ENCODE data around the gene GDPGP1.
A peak's percentile ranks its signal among the peaks of the same experiment; 100 is the strongest.
"Not testable (repeated sequence)": the region's sequence is repeated elsewhere in the genome, so short reads cannot be mapped to it uniquely, and the experiment has no call there.

GDPGP1 gene

DNA sequence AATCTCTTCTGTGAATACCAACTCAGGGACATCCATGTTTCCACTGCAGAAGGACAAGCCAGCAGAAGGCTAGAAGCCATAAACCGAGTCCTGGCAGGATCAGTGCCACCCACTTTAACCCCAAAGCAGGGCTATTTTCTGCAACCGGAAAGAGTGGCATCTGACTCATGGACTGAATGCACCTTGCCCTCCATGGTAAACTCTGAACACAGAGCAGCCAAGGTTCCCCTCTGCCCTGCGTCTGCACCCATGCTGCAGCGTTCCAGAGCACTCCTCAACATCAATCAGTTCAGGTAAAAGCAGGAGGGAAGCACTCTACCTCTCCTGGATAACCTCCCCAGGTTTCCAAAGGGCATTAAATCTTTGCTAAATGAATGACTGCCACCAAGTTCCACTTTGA, 30.7 kb downstream of the GDPGP1 start:
- peak; percentile 11 for DNase-seq

DNA sequence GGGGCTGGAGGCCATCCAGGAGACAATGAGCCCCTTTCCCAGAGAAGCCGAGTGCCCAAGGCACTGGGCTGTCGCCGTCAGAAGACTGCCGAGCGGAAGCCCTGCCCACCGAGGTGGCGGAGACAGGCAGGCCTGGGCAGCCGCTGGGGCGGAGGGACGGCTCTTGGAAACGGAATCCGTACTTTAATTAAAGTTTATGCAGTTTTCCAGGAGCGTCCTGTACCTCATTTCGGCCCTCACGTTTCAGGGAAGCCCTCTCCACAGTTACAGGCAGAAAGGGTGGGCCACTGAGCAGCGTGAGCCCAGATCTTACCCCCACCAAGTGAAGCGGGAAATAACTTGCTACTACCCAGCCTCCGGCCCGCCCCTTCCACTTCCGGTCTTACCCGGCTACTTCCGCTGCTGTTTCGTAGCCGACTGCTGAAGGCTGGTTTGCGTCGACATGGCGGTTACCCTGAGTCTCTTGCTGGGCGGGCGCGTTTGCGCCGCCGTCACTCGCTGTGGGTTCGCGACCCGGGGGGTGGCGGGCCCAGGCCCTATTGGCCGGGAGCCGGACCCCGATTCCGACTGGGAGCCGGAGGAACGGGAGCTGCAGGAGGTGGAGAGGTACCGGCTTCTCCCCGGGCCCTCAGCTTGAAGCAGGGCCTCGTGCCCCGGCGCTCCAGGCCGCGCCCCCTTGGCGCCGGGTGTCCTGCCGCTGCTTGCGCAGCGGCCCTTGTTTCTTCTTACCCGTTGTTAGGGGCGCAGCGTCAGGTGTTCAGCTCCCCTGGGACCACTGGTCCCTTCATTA, 31.5 kb downstream of the GDPGP1 start, which contains the start of gene NGRN:
Gene NGRN (plus strand): TSS at position 402 of the 790 bp plus-strand sequence. CDS start 41 bp downstream, at position 443.
- DNase-seq = peak; percentile 91

DNA sequence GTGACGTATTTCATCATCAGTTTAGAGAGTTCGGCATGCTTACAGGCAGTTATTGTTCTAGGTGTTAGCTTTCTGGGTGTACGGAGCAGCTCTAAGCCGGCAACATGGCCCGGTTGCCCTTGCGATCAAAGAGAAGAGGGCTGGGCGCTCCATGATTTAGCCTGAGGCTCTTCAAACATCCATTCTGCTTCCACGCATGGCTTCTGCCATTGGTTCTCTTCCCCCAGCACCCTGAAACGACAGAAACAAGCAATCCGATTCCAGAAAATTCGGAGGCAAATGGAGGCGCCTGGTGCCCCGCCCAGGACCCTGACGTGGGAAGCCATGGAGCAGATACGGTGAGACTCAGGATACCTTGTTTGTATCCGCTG, 32.0 kb downstream of the GDPGP1 start:
- DNase-seq = peak; percentile 17

GRCh38 chr15:90266485-90266884, 32.5 kb downstream of the GDPGP1 start:
- DNase-seq = no peak

- DNase-seq = no peak
These were observed 34.4 kb downstream of the GDPGP1 start for GRCh38 chr15:90268415-90268814.

DNA sequence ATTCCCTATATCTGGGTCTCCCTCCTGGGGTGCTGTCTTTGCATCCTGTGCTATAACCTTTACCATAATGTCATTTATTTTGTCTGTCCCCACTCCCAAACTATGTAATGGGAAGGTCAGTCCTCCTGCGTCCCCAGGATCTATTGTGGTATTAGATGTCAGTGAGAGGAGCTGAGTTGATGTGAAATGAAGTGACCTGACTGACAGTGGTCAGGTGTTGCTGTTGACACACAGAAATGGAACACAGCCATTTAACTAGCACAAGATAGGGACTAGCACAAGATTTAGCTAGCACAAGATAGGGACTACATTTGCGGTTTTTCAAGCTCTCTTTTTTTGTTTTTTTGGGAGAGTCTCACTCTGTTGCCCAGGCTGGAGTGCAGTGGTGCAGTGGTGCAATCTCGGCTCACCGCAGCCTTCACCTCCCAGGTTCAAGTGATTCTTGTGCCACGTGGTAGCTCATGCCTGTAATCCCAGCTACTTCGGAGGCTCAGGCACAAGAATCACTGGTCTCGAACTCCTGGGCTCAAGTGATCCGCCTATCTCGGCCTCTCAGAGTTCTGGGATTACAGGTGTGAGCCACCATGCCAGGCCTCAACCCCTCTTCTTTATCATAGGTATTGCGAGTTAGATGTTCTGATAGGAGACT, 36.6 kb downstream of the GDPGP1 start:
- DNase-seq = no peak

DNA sequence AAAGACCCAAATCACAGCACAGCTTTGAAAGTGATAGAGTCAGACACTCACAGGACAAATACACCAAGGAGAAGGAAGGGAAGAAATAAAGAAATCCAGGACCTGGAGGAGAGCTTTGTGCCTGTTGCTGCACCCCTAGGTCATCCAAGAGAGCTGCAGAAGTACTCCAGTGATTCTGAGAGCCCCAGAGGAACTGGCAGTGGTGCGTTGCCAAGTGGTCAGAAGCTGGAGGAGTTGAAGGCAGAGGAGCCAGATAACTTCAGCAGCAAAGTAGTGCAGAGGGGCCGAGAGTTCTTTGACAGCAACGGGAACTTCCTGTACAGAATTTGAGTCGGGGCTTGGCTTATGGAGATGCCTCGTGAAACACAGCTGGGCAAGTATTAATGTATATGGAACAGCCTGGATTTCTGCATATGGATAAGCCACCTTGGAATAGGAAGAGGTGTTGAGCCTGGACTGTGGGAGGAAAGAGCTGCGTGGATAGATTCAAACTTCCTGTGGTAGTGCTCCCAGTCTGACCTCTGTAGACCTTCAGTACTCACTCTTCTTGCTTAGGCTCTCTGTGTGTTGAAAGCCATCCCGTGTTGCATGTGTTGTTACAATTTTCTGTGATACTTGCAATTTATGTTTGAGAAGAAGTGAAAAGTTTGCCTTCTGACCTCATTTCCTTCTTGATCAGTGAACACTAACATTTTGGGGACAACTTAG, 37.6 kb downstream of the GDPGP1 start:
- DNase-seq = no peak

DNA sequence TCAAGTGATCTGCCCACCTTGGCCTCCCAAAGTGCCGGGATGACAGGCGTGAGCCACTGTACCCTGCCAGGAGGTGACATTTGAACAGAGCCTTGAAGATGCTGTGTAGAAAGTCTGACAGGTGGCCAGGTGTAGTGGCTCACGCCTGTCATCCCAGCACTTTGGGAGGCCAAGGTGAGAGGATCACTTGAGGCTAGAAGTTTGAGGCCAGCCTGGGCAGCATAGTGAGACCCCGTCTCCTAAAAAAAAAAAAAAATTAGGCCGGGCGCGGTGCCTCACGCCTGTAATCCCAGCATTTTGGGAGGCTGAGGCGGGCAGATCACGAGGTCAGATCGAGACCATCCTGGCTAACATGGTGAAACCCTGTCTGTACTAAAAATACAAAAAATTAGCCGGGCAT, 44.5 kb downstream of the GDPGP1 start:
- DNase-seq = not testable (repeated sequence)

- not testable (repeated sequence) for DNase-seq
These were observed 46.7 kb downstream of the GDPGP1 start for GRCh38 chr15:90280743-90281142.

DNA sequence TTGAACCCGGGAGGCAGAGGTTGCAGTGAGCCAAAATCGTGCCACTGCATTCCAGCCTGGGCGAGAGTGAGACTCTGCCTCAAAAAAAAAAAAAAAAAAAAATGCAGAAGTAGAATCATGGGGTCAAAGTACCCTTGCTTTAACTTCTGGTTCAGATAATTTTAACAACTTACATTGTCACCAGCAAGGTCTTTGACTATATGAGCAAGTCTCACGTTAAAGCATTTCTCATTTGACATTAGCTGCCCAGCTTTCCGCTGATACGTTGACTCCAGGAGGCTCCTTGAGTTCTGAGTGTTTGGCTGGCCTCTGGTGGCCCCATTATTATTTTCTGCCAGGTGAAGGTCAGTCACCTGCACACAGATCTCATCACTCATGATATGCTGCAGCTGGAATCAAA, 47.6 kb downstream of the GDPGP1 start:
- not testable (repeated sequence) for DNase-seq

DNA sequence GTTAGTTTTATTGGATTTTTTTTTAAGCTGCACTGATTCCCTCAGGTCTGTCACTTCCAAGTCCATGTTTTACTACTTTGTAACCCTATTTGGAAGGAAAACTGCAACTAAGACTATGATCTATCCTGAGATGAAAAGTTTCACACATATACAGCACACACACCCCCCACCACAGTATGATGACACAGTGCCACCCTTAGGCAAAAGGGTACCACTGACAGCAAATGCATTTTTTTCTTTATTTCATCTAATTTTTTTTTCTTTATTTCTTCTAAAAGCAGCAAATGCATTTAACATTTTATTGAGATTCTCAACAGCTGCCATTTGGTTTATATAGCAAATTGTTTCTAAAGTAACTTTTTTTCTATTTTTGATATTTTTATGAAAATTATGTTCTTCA, 52.7 kb downstream of the GDPGP1 start:
- DNase-seq = peak; percentile 33

GRCh38 chr15:90287101-90287500, 53.1 kb downstream of the GDPGP1 start:
- no peak for DNase-seq

- no peak for DNase-seq
These were observed 53.9 kb downstream of the GDPGP1 start for GRCh38 chr15:90287946-90288345.

- DNase-seq = no peak
These were observed 57.8 kb downstream of the GDPGP1 start for GRCh38 chr15:90291679-90292356.

DNA sequence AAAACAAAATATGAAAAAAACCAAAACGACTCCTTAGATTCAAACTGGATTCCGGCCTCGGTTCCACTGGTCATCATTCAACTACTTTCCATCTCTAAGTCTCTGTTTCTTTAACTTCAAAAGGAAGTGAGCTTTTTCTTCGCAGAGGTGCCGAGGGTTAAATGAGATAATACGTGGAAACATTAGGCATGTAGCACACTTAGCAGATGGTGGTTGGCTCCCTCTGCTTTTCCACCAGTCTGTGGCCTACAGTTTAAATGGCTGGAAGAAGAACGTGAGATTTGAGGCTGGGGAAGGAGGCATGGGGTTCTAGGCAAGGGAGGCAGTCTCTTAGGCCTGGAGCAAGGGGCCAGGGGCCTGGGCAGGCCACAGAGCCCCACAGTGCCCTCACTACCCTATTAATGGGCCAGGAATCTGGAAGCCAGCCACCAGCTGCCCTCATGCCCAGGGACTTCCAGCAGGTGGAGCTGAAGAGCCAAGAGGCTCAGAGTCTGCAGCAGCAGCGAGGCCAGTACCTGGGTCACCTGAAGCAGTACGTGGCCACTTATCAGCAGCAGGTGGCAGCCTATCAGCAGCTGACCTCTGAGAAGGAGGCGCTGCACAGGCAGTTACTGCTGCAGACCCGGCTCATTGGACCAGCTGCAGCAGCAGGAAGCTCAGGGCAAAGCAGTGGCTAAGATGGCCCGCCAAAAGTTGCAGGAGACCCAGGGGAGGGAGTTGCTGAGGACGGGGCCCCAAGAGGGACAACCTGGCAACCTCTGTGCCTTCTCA, 59.2 kb downstream of the GDPGP1 start:
- peak; percentile 66 for DNase-seq

GRCh38 chr15:90294159-90294558, 60.1 kb downstream of the GDPGP1 start:
- no peak for DNase-seq

- no peak for DNase-seq
These were observed 60.7 kb downstream of the GDPGP1 start for GRCh38 chr15:90294601-90295269.

DNA sequence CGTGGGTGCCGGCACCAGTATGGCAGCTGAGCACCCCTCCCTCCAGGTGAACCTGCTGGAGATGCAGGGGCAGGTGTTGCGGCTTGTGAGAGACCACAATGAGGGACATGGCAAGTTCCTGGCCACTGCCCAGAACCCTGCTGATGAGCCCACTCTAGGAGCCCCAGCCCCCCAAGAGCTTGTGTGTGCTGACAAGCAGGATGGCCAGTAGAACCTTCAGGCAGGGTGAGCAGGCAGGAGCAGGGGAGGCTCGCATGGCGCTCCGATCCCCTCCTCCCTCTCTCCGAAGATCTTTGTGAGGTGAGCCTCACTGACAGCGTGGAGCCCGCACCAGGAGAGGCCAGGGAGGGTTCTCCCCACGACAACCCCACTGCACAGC, 61.2 kb downstream of the GDPGP1 start:
- DNase-seq = no peak
